Caco-2 (cell line): ENCODE measurements around the gene ERCC6L. TPM values are rescaled to one million over a fixed set of nuclear protein-coding genes. Genes with fewer than 3 reads are reported as not detected.

Source experiments
- BruUV-seq: library from RNA; stranded (reverse); fragments of 400-500 nt; replicated peaks from 2 replicates; lab custom pipeline; 2021; lab: Mats Ljungman, UMichigan
- CTCF ChIA-PET: fragments of 300-600 bp; sonication (Branson Sonifier 250); formaldehyde crosslinking; loops from one replicate; lab custom pipeline; 2022; ENCODE audit warnings: antibody characterized with exemption; lab: Charles Lee
- POLR2A ChIA-PET: fragments of 300-600 bp; sonication (Branson Sonifier 250); formaldehyde crosslinking; loops from one replicate; lab custom pipeline; 2022; ENCODE audit warnings: antibody characterized with exemption; lab: Charles Lee
- DNase-seq, 2 experiments: peaks; one replicate each; pipeline versions ENCODE4 v3.0.0 to v3.0.0-alpha.2; 2020 to 2022
- H3K27me3 ChIP-seq: replicated peaks from 2 replicates; pipeline ENCODE4 v1.6.0; 2011; ENCODE audit warnings: low read length; ENCODE audit not compliant: control insufficient read depth, insufficient read depth
- H3K36me3 ChIP-seq: 2 replicates; pipeline ENCODE4 v1.5.1; 2011; ENCODE audit warnings: low read length; ENCODE audit not compliant: control insufficient read depth, insufficient read depth
- H3K4me1 ChIP-seq: fragments of 250-450 bp; sonication (Bioruptor Pico); 2 replicates; pipeline ENCODE4 v1.5.1; 2020; ENCODE audit warnings: mild to moderate bottlenecking
- H3K4me3 ChIP-seq: 2 replicates; pipeline ENCODE4 v1.5.1; 2011; ENCODE audit warnings: low read depth, mild to moderate bottlenecking, control low read depth, low read length
- H3K9me3 ChIP-seq: fragments of 250-450 bp; sonication (Bioruptor Pico); 2 replicates; pipeline ENCODE4 v1.5.1; 2020; ENCODE audit warnings: mild to moderate bottlenecking, moderate library complexity
- H3K27ac Mint-ChIP-seq: one replicate; pipeline ENCODE4 v1.8.0; 2022; ENCODE audit warnings: mixed read lengths; ENCODE audit not compliant: unreplicated experiment
- H3K27me3 Mint-ChIP-seq: one replicate; pipeline ENCODE4 v1.8.0; 2022; ENCODE audit warnings: mixed read lengths; ENCODE audit not compliant: insufficient read depth, unreplicated experiment
- H3K36me3 Mint-ChIP-seq: one replicate; pipeline ENCODE4 v1.8.0; 2022; ENCODE audit warnings: mild to moderate bottlenecking, mixed read lengths; ENCODE audit not compliant: insufficient read depth, unreplicated experiment
- H3K4me1 Mint-ChIP-seq: one replicate; pipeline ENCODE4 v1.8.0; 2022; ENCODE audit warnings: low read depth, mixed read lengths; ENCODE audit not compliant: unreplicated experiment
- H3K4me3 Mint-ChIP-seq: one replicate; pipeline ENCODE4 v1.8.0; 2022; ENCODE audit warnings: mild to moderate bottlenecking, moderate library complexity, mixed read lengths; ENCODE audit not compliant: unreplicated experiment
- H3K9me3 Mint-ChIP-seq: one replicate; pipeline ENCODE4 v1.8.0; 2022; ENCODE audit warnings: mixed read lengths; ENCODE audit not compliant: unreplicated experiment
- intact Hi-C: fragments of 100-400 bp; cut with micrococcal nuclease; formaldehyde crosslinking; loops from one replicate; pipeline ENCODE4 v1.10.0; 2022; ENCODE audit not compliant: unreplicated experiment
- total RNA-seq: library from RNA; stranded (reverse); gene quantifications from 2 replicates; pipeline ENCODE4 v1.2.3, GENCODE V29; 2022
- TF ChIP-seq, protein P1 (sequence below), 2 experiments: fragments of 200-600 bp in 1 of 2; IDR thresholded peaks; 1 replicate in 1 of 2; 2 replicates in 1 of 2; pipeline versions ENCODE4 v1.5.1 to v1.8.0; 2011 to 2022; ENCODE audit warnings: antibody characterized with exemption in 1 of 2, control low read depth in 1 of 2, inconsistent platforms in 1 of 2, low read depth in 1 of 2, low read length in 1 of 2, mild to moderate bottlenecking in 1 of 2, moderate library complexity in 1 of 2; ENCODE audit not compliant: insufficient read depth in 1 of 2, severe bottlenecking in 1 of 2, unreplicated experiment in 1 of 2

The ERCC6L gene
- total RNA-seq, 1 experiment from 2014 or later = 9.7 TPM

- Mint-ChIP-seq H3K27ac (no peak overlapping the region), H3K9me3 (no peaks in the 10 kb centered on the region), H3K27me3 (no peaks in the 10 kb centered on the region), H3K4me1 (no peaks in the 10 kb centered on the region), H3K36me3 (peaks cover 36% of the 10 kb centered on the region), H3K4me3 (no peak overlapping the region)
- TF ChIP-seq, protein P1, sequence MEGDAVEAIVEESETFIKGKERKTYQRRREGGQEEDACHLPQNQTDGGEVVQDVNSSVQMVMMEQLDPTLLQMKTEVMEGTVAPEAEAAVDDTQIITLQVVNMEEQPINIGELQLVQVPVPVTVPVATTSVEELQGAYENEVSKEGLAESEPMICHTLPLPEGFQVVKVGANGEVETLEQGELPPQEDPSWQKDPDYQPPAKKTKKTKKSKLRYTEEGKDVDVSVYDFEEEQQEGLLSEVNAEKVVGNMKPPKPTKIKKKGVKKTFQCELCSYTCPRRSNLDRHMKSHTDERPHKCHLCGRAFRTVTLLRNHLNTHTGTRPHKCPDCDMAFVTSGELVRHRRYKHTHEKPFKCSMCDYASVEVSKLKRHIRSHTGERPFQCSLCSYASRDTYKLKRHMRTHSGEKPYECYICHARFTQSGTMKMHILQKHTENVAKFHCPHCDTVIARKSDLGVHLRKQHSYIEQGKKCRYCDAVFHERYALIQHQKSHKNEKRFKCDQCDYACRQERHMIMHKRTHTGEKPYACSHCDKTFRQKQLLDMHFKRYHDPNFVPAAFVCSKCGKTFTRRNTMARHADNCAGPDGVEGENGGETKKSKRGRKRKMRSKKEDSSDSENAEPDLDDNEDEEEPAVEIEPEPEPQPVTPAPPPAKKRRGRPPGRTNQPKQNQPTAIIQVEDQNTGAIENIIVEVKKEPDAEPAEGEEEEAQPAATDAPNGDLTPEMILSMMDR (IDR thresholded peaks at IDR 0.05; ENCODE audit: insufficient read depth in 1 of 2, low read depth in 1 of 2, low read length in 1 of 2, severe bottlenecking in 1 of 2, unreplicated experiment in 1 of 2) = no peak
- ChIA-PET POLR2A (no interaction called here), CTCF (no interaction called here)
- Histone ChIP-seq H3K4me3 (no peak overlapping the region), H3K27me3 (no peaks in the 10 kb centered on the region), H3K9me3 (no peaks in the 10 kb centered on the region), H3K36me3 (no peaks in the 10 kb centered on the region), H3K4me1 (no peaks in the 10 kb centered on the region)
- intact Hi-C loops = no loop called here
- DNase-seq = no peak
- BruUV-seq = no TSS peak
These were observed 33.1 kb downstream of the ERCC6L start for GRCh38 chrX:72205706-72206105.

DNA sequence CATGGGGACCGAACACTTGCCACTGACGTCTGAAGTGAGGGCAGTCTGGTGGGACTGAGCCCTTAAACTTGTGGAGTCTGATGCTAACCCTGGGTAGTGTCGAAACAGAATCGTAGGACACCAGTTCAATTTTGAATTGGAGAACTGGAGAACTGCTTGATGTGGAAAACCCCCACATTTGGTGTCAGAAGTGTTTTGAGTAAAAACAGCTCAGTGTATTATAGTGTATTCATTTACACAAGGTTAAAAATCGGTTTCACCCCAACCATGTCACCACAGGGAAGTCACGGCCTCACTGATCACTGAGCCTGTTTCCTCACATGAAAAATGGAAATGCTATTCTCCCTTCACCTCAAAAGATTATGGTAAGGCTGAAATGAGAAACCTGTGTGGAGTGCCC, 35.4 kb downstream of the ERCC6L start:
- intact Hi-C loops = no loop called here
- no peaks in the 10 kb centered on the region for H3K9me3 Mint-ChIP-seq
- H3K27ac Mint-ChIP-seq = no peak overlapping the region
- BruUV-seq = no TSS peak
- Histone ChIP-seq H3K4me3 (no peak overlapping the region), H3K36me3 (no peaks in the 10 kb centered on the region; the same call in 1 of the 2 replicates), H3K9me3 (no peaks in the 10 kb centered on the region), H3K27me3 (no peaks in the 10 kb centered on the region), H3K4me1 (no peaks in the 10 kb centered on the region)
- H3K4me1 Mint-ChIP-seq = no peaks in the 10 kb centered on the region
- TF ChIP-seq, protein P1 (IDR thresholded peaks at IDR 0.05; ENCODE audit: insufficient read depth in 1 of 2, low read depth in 1 of 2, low read length in 1 of 2, severe bottlenecking in 1 of 2, unreplicated experiment in 1 of 2) = no peak
- H3K27me3 Mint-ChIP-seq = no peaks in the 10 kb centered on the region
- CTCF ChIA-PET = no interaction called here
- POLR2A ChIA-PET = no interaction called here
- H3K36me3 Mint-ChIP-seq = peaks cover 28% of the 10 kb centered on the region
- H3K4me3 Mint-ChIP-seq = no peak overlapping the region
- no peak for DNase-seq

- no peak overlapping the region for H3K4me3 Mint-ChIP-seq
- BruUV-seq = no TSS peak
These were observed 35.9 kb downstream of the ERCC6L start for GRCh38 chrX:72202792-72203401.

More at GRCh38 chrX:72202792-72203401, 35.9 kb downstream of the ERCC6L start:
- Mint-ChIP-seq H3K4me1 (no peaks in the 10 kb centered on the region), H3K36me3 (peaks cover 25% of the 10 kb centered on the region), H3K27ac (no peak overlapping the region), H3K9me3 (no peaks in the 10 kb centered on the region), H3K27me3 (no peaks in the 10 kb centered on the region)
- no peaks in the 10 kb centered on the region for H3K4me1 ChIP-seq
- H3K9me3 ChIP-seq = no peaks in the 10 kb centered on the region
- no peaks in the 10 kb centered on the region for H3K27me3 ChIP-seq
- ChIA-PET CTCF (no interaction called here), POLR2A (no interaction called here)
- no peak overlapping the region for H3K4me3 ChIP-seq
- no peaks in the 10 kb centered on the region; the same call in 1 of the 2 replicates for H3K36me3 ChIP-seq
- intact Hi-C loops = no loop called here
- DNase-seq = no peak
- TF ChIP-seq, protein P1 (IDR thresholded peaks at IDR 0.05; ENCODE audit: insufficient read depth in 1 of 2, low read depth in 1 of 2, low read length in 1 of 2, severe bottlenecking in 1 of 2, unreplicated experiment in 1 of 2) = no peak
